OCI-LY1 (cell line): ENCODE results near the gene CORIN.

Experiments used
- H2AFZ ChIP-seq: fragments of 200-600 bp; sonication (generic), shearing (Covaris generic); 2 replicates; pipeline ENCODE4 v1.6.0; 2014; ENCODE audit warnings: antibody characterized with exemption, mild to moderate bottlenecking, low read length
- H3F3A ChIP-seq: fragments of 200-600 bp; sonication (generic), shearing (Covaris generic); 2 replicates; pipeline ENCODE4 v1.6.0; 2014; ENCODE audit warnings: mild to moderate bottlenecking, antibody characterized with exemption, low read length, moderate library complexity; ENCODE audit not compliant: insufficient read depth
- H3K27ac ChIP-seq: fragments of 200-600 bp; sonication (generic); 2 replicates; pipeline ENCODE4 v1.5.1; 2014; ENCODE audit warnings: low read length, mixed run types, mild to moderate bottlenecking, low read depth; ENCODE audit not compliant: poor library complexity, severe bottlenecking
- H3K27me3 ChIP-seq: fragments of 200-600 bp; sonication (generic); 2 replicates; pipeline ENCODE4 v1.6.0; 2014; ENCODE audit warnings: antibody characterized with exemption, mild to moderate bottlenecking, low read length, moderate library complexity; ENCODE audit not compliant: insufficient read depth
- H3K36me3 ChIP-seq: fragments of 200-600 bp; sonication (generic); 2 replicates; pipeline ENCODE4 v1.6.1; 2014; ENCODE audit warnings: mild to moderate bottlenecking, antibody characterized with exemption, low read length, moderate library complexity, mixed read lengths; ENCODE audit not compliant: insufficient read depth
- H3K4me1 ChIP-seq: fragments of 200-600 bp; sonication (generic); 2 replicates; pipeline ENCODE4 v1.5.1; 2014; ENCODE audit warnings: mild to moderate bottlenecking, low read length, moderate library complexity; ENCODE audit not compliant: insufficient read depth, severe bottlenecking
- H3K4me2 ChIP-seq: fragments of 200-600 bp; sonication (generic), shearing (Covaris generic); 2 replicates; pipeline ENCODE4 v1.6.1; 2014; ENCODE audit warnings: low read length
- H3K4me3 ChIP-seq: fragments of 200-600 bp; sonication (generic); 2 replicates; pipeline ENCODE4 v1.5.1; 2014; ENCODE audit warnings: low read length, low read depth, mild to moderate bottlenecking, mixed read lengths; ENCODE audit not compliant: poor library complexity, severe bottlenecking
- H3K79me2 ChIP-seq: fragments of 200-600 bp; shearing (Covaris generic); 2 replicates; pipeline ENCODE4 v1.6.1; 2016; ENCODE audit warnings: mixed run types, low read length, mixed read lengths; ENCODE audit not compliant: insufficient read depth
- H3K9ac ChIP-seq: fragments of 200-600 bp; sonication (generic), shearing (Covaris generic); 2 replicates; pipeline ENCODE4 v1.6.1; 2014; ENCODE audit warnings: mild to moderate bottlenecking, low read length, mixed read lengths
- H3K9me2 ChIP-seq: fragments of 200-600 bp; sonication (generic), shearing (Covaris generic); 2 replicates; pipeline ENCODE4 v1.6.1; 2014; ENCODE audit warnings: low read depth, mild to moderate bottlenecking, low read length, mixed read lengths
- H3K9me3 ChIP-seq: fragments of 200-600 bp; shearing (Covaris generic); 2 replicates; pipeline ENCODE4 v1.6.1; 2014; ENCODE audit warnings: low read length, mixed read lengths
- H4K20me1 ChIP-seq: fragments of 200-600 bp; sonication (generic), shearing (Covaris generic); 2 replicates; pipeline ENCODE4 v1.6.0; 2016; ENCODE audit warnings: mild to moderate bottlenecking, low read length; ENCODE audit not compliant: insufficient read depth
- CTCF ChIP-seq: fragments of 200-600 bp; sonication (generic), shearing (Covaris generic); IDR thresholded peaks from 2 replicates; pipeline ENCODE4 v1.5.1; 2017; ENCODE audit warnings: mild to moderate bottlenecking, antibody characterized with exemption, low read length, moderate library complexity, mixed read lengths
- EZH2 ChIP-seq: fragments of 200-600 bp; sonication (generic), shearing (Covaris generic); IDR thresholded peaks from 2 replicates; pipeline ENCODE4 v1.8.0; 2017; ENCODE audit warnings: borderline replicate concordance, mixed run types, mild to moderate bottlenecking, antibody characterized with exemption, low read length, moderate library complexity, mixed read lengths

CORIN gene

GRCh38 chr4:47817275-47817674, 20.6 kb downstream of the CORIN start:
- Histone ChIP-seq H3K9ac (no peak overlapping the region), H3K27me3 (no peaks in the 10 kb centered on the region), H3K9me2 (no peaks in the 10 kb centered on the region), H3K4me1 (no peaks in the 10 kb centered on the region), H4K20me1 (no peaks in the 10 kb centered on the region), H3K9me3 (no peaks in the 10 kb centered on the region), H2AFZ (no peak overlapping the region), H3K4me3 (no peak overlapping the region), H3K27ac (no peak overlapping the region), H3K4me2 (no peak overlapping the region), H3K36me3 (no peaks in the 10 kb centered on the region), H3K79me2 (no peaks in the 10 kb centered on the region), H3F3A (no peaks in the 10 kb centered on the region)
- TF ChIP-seq CTCF (no peak), EZH2 (no peak)

GRCh38 chr4:47816748-47817147, 21.1 kb downstream of the CORIN start:
- H3F3A ChIP-seq = no peaks in the 10 kb centered on the region
- no peaks in the 10 kb centered on the region for H3K9me2 ChIP-seq
- no peaks in the 10 kb centered on the region for H3K79me2 ChIP-seq

GRCh38 chr4:47814618-47815295, 23.1 kb downstream of the CORIN start:
- H3K4me3 ChIP-seq = no peak overlapping the region
- no peaks in the 10 kb centered on the region for H3K4me1 ChIP-seq
- no peaks in the 10 kb centered on the region for H3F3A ChIP-seq
- no peaks in the 10 kb centered on the region for H3K9me3 ChIP-seq
- TF ChIP-seq CTCF (no peak), EZH2 (no peak)
- H3K4me2 ChIP-seq = no peak overlapping the region
- H3K36me3 ChIP-seq = no peaks in the 10 kb centered on the region
- no peaks in the 10 kb centered on the region for H4K20me1 ChIP-seq
- H3K27me3 ChIP-seq = no peaks in the 10 kb centered on the region
- no peak overlapping the region for H3K27ac ChIP-seq
- no peaks in the 10 kb centered on the region for H3K9me2 ChIP-seq
- H2AFZ ChIP-seq = no peak overlapping the region
- no peaks in the 10 kb centered on the region for H3K79me2 ChIP-seq
- H3K9ac ChIP-seq = no peak overlapping the region

More at GRCh38 chr4:47816748-47817147, 21.1 kb downstream of the CORIN start:
- H3K4me1 ChIP-seq = no peaks in the 10 kb centered on the region
- H3K27ac ChIP-seq = no peak overlapping the region
- no peak overlapping the region for H3K4me3 ChIP-seq
- no peak overlapping the region for H2AFZ ChIP-seq
- H3K27me3 ChIP-seq = no peaks in the 10 kb centered on the region
- no peaks in the 10 kb centered on the region for H3K36me3 ChIP-seq
- TF ChIP-seq EZH2 (no peak), CTCF (no peak)
- no peaks in the 10 kb centered on the region for H4K20me1 ChIP-seq
- no peak overlapping the region for H3K9ac ChIP-seq
- H3K4me2 ChIP-seq = no peak overlapping the region
- H3K9me3 ChIP-seq = no peaks in the 10 kb centered on the region
